ENCODE measurements around the gene GDPD5. TPM values are rescaled to one million over a fixed set of nuclear protein-coding genes. Genes with fewer than 3 reads are reported as not detected.

GDPD5 gene
- total RNA-seq, 2 experiments from 2014 or later: 13.5 to 57.3 TPM

DNA sequence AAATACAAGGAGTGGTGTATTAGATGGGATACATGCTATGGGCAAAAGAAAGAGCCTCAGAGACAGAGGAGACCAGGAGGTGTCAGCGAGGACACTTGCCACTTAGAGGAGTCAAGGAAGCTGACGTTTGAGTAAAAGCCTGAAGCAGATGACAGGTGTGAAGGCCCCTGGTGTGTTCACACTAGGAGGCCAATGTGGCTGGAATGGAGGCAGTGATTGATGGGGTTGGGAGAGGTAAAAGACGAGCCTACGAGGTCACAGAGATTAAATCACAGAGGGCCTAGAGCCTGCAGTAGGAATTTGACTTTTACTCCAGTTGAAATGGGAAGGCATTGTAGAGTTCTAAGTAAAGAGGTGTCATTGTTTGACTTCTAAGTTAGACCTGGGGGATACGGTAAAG lies 12.0 kb upstream of the GDPD5 start:
- ChIA-PET CTCF (ENCODE audit: unreplicated experiment) (no interaction called here), POLR2A (no interaction called here)
- no peaks in the 10 kb centered on the region for H3K9me3 ChIP-seq (ENCODE audit: low read length)
- TF ChIP-seq, protein P1, sequence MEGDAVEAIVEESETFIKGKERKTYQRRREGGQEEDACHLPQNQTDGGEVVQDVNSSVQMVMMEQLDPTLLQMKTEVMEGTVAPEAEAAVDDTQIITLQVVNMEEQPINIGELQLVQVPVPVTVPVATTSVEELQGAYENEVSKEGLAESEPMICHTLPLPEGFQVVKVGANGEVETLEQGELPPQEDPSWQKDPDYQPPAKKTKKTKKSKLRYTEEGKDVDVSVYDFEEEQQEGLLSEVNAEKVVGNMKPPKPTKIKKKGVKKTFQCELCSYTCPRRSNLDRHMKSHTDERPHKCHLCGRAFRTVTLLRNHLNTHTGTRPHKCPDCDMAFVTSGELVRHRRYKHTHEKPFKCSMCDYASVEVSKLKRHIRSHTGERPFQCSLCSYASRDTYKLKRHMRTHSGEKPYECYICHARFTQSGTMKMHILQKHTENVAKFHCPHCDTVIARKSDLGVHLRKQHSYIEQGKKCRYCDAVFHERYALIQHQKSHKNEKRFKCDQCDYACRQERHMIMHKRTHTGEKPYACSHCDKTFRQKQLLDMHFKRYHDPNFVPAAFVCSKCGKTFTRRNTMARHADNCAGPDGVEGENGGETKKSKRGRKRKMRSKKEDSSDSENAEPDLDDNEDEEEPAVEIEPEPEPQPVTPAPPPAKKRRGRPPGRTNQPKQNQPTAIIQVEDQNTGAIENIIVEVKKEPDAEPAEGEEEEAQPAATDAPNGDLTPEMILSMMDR (conservative IDR thresholded peaks at IDR 0.05; ENCODE audit: low read length): no peak
- no peak for TF ChIP-seq EZH2phosphoT487 (IDR thresholded peaks at IDR 0.05; ENCODE audit: borderline replicate concordance, low read depth, low read length)
- peaks cover 12% of the 10 kb centered on the region for H3K4me1 ChIP-seq (ENCODE audit: insufficient read depth, low read length, poor library complexity, severe bottlenecking)
- no peak overlapping the region for H3K27ac ChIP-seq (ENCODE audit: low read depth, low read length, poor library complexity, severe bottlenecking)
- H3K36me3 ChIP-seq (ENCODE audit: insufficient read depth, low read length): no peaks in the 10 kb centered on the region
- no peak for DNase-seq (ENCODE audit: low spot score)
- peak overlapping the region; percentile 63 for H2AFZ ChIP-seq (ENCODE audit: low read length)
- H4K20me1 ChIP-seq (ENCODE audit: insufficient read depth, low read length): no peaks in the 10 kb centered on the region
- peak overlapping the region; percentile 27; the same call in 1 of the 2 replicates for H3K4me2 ChIP-seq (ENCODE audit: low read length)
- BruUV-seq (replicated peaks): no TSS peak
- no peaks in the 10 kb centered on the region for H3K79me2 ChIP-seq (ENCODE audit: insufficient read depth, low read depth, low read length)
- H3K9me2 ChIP-seq (ENCODE audit: insufficient read depth, low read length): no peaks in the 10 kb centered on the region
- intact Hi-C loops (cut with micrococcal nuclease; ENCODE audit: unreplicated experiment): loop anchor here (5.0 kb wide), 1 partner anchor 255 kb away; no protein-coding TSS in a partner anchor
- no peak overlapping the region for H3K4me3 ChIP-seq (ENCODE audit: low read depth, low read length, poor library complexity, severe bottlenecking)

DNA sequence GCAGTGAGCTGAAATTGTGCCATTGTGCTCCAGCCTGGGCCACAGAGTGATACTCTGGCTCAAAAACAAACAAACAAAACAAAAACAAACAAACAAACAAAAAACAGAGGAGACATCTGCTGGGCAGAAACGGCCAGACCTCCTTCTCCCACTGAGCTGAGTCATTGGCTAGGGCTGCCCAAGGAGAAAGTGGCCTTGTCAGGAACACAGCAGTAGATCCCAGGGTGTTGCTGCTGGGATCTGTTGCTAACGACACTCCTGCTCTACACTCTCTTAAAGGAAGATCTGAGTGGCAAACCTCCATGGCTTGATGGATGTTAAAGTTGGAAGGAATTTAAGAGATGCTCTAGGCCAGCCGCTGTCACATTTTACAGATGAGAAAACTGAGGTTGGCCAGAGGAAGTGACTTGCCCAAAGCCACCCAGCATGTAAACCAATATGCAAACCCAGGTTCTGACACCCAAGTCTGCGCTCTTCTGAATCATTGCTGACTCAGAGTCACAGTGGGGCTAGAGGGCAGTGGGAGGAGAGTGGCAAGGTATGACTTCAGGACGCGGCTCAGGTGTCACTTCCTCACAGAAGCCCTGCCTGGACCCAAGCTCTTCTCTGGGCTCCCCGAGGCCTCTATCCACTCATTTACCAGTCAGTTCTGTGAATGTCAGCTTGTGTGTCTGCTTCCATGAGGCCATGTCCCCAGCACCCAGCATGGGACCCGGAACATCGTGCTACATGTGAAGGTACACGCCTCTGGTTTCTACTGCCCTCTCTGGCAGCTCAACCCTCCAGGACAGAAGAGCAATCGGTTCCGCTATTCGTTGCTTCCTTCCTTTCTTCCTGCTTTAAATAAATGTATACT lies 11.3 kb upstream of the GDPD5 start:
- intact Hi-C loops (cut with micrococcal nuclease; ENCODE audit: unreplicated experiment): loop anchor here (5.0 kb wide), 1 partner anchor 255 kb away; no protein-coding TSS in a partner anchor
- no peaks in the 10 kb centered on the region for H4K20me1 ChIP-seq (ENCODE audit: insufficient read depth, low read length)
- ChIA-PET CTCF (ENCODE audit: unreplicated experiment) (interaction anchor here (0.5 kb wide), 1 partner anchor 92 kb away, joined by 3 read pairs; no protein-coding TSS in a partner anchor), POLR2A (no interaction called here)
- peak; percentile 59 for DNase-seq (ENCODE audit: low spot score)
- no peak overlapping the region for H3K4me3 ChIP-seq (ENCODE audit: low read depth, low read length, poor library complexity, severe bottlenecking)
- H3K36me3 ChIP-seq (ENCODE audit: insufficient read depth, low read length): no peaks in the 10 kb centered on the region
- H3K79me2 ChIP-seq (ENCODE audit: insufficient read depth, low read depth, low read length): no peaks in the 10 kb centered on the region
- no peaks in the 10 kb centered on the region for H3K9me3 ChIP-seq (ENCODE audit: low read length)
- no peaks in the 10 kb centered on the region for H3K9me2 ChIP-seq (ENCODE audit: insufficient read depth, low read length)
- H2AFZ ChIP-seq (ENCODE audit: low read length): peak overlapping the region; percentile 63
- H3K4me2 ChIP-seq (ENCODE audit: low read length): peak overlapping the region; percentile 27
- no peak overlapping the region for H3K27ac ChIP-seq (ENCODE audit: low read depth, low read length, poor library complexity, severe bottlenecking)
- peaks cover 12% of the 10 kb centered on the region for H3K4me1 ChIP-seq (ENCODE audit: insufficient read depth, low read length, poor library complexity, severe bottlenecking)
- BruUV-seq (replicated peaks): no TSS peak
- TF ChIP-seq EZH2phosphoT487 (IDR thresholded peaks at IDR 0.05; ENCODE audit: borderline replicate concordance, low read depth, low read length): no peak
- TF ChIP-seq, protein P1 (conservative IDR thresholded peaks at IDR 0.05; ENCODE audit: low read length): peak; percentile 59

DNA sequence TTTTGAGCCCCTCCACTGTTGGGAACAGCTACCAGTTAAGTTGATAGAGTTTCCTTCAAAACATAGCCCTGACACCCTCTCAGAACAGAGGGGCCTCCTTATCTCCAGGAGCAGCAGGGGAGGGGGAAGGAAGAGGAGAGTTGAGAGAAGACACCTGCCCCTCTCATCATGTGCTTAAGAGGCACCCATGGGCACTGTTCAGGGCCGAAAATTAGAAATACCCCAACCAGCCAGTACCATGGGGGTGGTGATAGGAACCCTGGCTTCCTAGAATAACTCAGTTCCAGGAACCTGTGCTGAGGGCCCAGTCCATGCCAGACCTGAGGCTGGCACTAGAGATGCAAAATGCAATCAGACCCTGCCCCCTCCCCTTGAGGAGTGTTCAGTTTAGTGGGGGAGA lies 9.3 kb upstream of the GDPD5 start:
- H3K4me1 ChIP-seq (ENCODE audit: insufficient read depth, low read length, poor library complexity, severe bottlenecking): peaks cover 12% of the 10 kb centered on the region
- intact Hi-C loops (cut with micrococcal nuclease; ENCODE audit: unreplicated experiment): loop anchor here (5.0 kb wide), 1 partner anchor 253 kb away; no protein-coding TSS in a partner anchor
- TF ChIP-seq, protein P1 (conservative IDR thresholded peaks at IDR 0.05; ENCODE audit: low read length): no peak
- TF ChIP-seq EZH2phosphoT487 (IDR thresholded peaks at IDR 0.05; ENCODE audit: borderline replicate concordance, low read depth, low read length): no peak
- no peaks in the 10 kb centered on the region for H3K9me2 ChIP-seq (ENCODE audit: insufficient read depth, low read length)
- no peaks in the 10 kb centered on the region for H3K36me3 ChIP-seq (ENCODE audit: insufficient read depth, low read length)
- ChIA-PET POLR2A (interaction anchor here (1.5 kb wide), 1 partner anchor 12 kb away, joined by 4 read pairs; no protein-coding TSS in a partner anchor), CTCF (ENCODE audit: unreplicated experiment) (no interaction called here)
- no peak for DNase-seq (ENCODE audit: low spot score)
- no peak overlapping the region for H3K4me3 ChIP-seq (ENCODE audit: low read depth, low read length, poor library complexity, severe bottlenecking)
- H3K27ac ChIP-seq (ENCODE audit: low read depth, low read length, poor library complexity, severe bottlenecking): no peak overlapping the region
- BruUV-seq (replicated peaks): no TSS peak
- no peaks in the 10 kb centered on the region for H3K9me3 ChIP-seq (ENCODE audit: low read length)
- no peak overlapping the region for H3K4me2 ChIP-seq (ENCODE audit: low read length)
- no peak overlapping the region for H2AFZ ChIP-seq (ENCODE audit: low read length)
- no peaks in the 10 kb centered on the region for H4K20me1 ChIP-seq (ENCODE audit: insufficient read depth, low read length)
- H3K79me2 ChIP-seq (ENCODE audit: insufficient read depth, low read depth, low read length): no peaks in the 10 kb centered on the region
